Osteoblast (primary cell): ENCODE data around the gene IRAG1. TPM values are rescaled to one million over a fixed set of nuclear protein-coding genes. Genes with fewer than 3 reads are reported as not detected.

Experiments
- DNase-seq: peaks from one replicate; pipeline ENCODE4 v3.0.0; 2011; ENCODE audit warnings: low spot score, mixed read lengths; ENCODE audit not compliant: insufficient read length; ENCODE audit errors: missing footprints
- H2AFZ ChIP-seq: 2 replicates; pipeline ENCODE4 v1.6.0; 2011; ENCODE audit warnings: mild to moderate bottlenecking, low read length
- H3K27ac ChIP-seq: 2 replicates; pipeline ENCODE4 v1.5.1; 2011; ENCODE audit warnings: mild to moderate bottlenecking, low read depth, low read length, moderate library complexity
- H3K27me3 ChIP-seq: 2 replicates; pipeline ENCODE4 v1.6.0; 2012; ENCODE audit warnings: mild to moderate bottlenecking, control low read depth, inconsistent platforms, low read length, moderate library complexity; ENCODE audit not compliant: insufficient read depth
- H3K36me3 ChIP-seq: 2 replicates; pipeline ENCODE4 v1.5.1; 2011; ENCODE audit warnings: mild to moderate bottlenecking, low read length, control low read depth, moderate library complexity; ENCODE audit not compliant: insufficient read depth
- H3K4me1 ChIP-seq: 2 replicates; pipeline ENCODE4 v1.5.1; 2011; ENCODE audit warnings: mild to moderate bottlenecking, low read length, control low read depth, moderate library complexity; ENCODE audit not compliant: insufficient read depth
- H3K4me2 ChIP-seq: 2 replicates; pipeline ENCODE4 v1.6.0; 2011; ENCODE audit warnings: mild to moderate bottlenecking, low read length; ENCODE audit not compliant: insufficient read depth
- H3K4me3 ChIP-seq: fragments of 200-600 bp; sonication (generic); 3 replicates; pipeline ENCODE4 v1.5.1; 2012; ENCODE audit warnings: mild to moderate bottlenecking, low read length, inconsistent platforms; ENCODE audit not compliant: insufficient read depth
- H3K79me2 ChIP-seq: 2 replicates; pipeline ENCODE4 v1.6.0; 2012; ENCODE audit warnings: mild to moderate bottlenecking, low read length, control low read depth, inconsistent platforms; ENCODE audit not compliant: insufficient read depth
- H3K9me3 ChIP-seq: 2 replicates; pipeline ENCODE4 v1.5.1; 2011; ENCODE audit warnings: low read depth, low read length, control low read depth
- H4K20me1 ChIP-seq: 2 replicates; pipeline ENCODE4 v1.6.0; 2012; ENCODE audit warnings: mild to moderate bottlenecking, low read length, control low read depth; ENCODE audit not compliant: insufficient read depth
- total RNA-seq: library from RNA; depleted of rRNA; stranded (reverse); fragments of >200 nt; gene quantifications from 2 replicates; pipeline ENCODE4 v1.2.3, GENCODE V29; 2012
- TF ChIP-seq, protein P1 (sequence below): IDR thresholded peaks from 2 replicates; pipeline ENCODE4 v1.5.1; 2011; ENCODE audit warnings: mild to moderate bottlenecking, low read depth, low read length, moderate library complexity; ENCODE audit errors: extremely low read depth

The IRAG1 gene
- total RNA-seq, 1 donor: 4.3 TPM

DNA sequence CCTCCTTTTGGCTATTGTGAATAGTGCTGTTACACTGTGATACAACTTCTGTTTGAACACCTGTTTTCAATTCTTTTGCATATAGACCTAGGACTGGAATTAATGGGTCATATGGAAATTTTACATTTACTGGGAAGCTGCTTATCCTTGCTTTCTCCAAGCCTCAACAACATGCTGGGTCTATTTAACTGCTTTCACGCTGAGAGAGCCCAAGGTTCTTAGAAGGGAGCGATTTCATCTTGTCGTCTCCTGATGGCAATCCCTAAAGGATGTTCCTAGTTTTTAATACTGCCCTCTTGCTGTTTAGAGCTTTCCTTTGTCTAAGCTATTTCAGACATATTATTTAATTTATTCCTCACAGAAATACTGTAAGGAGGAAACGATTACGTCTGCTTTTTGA, 15.5 kb downstream of the IRAG1 start:
- H3K4me1 ChIP-seq: peaks cover 18% of the 10 kb centered on the region

DNA sequence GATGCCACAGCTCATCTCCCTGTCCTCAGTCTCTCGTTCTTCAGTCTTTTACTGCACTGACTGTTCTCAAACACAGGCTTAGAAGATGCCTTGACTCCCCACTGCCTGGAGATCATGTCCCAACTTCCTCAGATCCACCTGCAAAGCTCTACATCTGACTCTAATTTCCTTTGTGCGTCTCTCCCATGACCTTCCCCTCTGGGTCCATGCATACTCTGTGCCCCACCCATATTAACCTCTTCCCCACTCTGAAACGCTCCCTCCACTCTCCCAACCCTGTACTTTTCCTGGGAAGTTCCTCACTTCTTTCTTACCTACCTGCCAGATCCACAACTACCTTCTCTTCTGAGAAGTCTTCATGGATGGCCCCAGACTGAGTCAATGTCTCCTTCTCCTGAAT, 16.6 kb downstream of the IRAG1 start:
- H3K9me3 ChIP-seq: no peaks in the 10 kb centered on the region
- no peak overlapping the region for H3K4me2 ChIP-seq
- H3K27me3 ChIP-seq: no peaks in the 10 kb centered on the region
- H3K27ac ChIP-seq: no peak overlapping the region
- no peak for DNase-seq
- no peak overlapping the region for H2AFZ ChIP-seq
- H3K4me1 ChIP-seq: peaks cover 18% of the 10 kb centered on the region
- no peaks in the 10 kb centered on the region for H4K20me1 ChIP-seq
- H3K79me2 ChIP-seq: no peaks in the 10 kb centered on the region
- H3K4me3 ChIP-seq: no peak overlapping the region
- TF ChIP-seq, protein P1, sequence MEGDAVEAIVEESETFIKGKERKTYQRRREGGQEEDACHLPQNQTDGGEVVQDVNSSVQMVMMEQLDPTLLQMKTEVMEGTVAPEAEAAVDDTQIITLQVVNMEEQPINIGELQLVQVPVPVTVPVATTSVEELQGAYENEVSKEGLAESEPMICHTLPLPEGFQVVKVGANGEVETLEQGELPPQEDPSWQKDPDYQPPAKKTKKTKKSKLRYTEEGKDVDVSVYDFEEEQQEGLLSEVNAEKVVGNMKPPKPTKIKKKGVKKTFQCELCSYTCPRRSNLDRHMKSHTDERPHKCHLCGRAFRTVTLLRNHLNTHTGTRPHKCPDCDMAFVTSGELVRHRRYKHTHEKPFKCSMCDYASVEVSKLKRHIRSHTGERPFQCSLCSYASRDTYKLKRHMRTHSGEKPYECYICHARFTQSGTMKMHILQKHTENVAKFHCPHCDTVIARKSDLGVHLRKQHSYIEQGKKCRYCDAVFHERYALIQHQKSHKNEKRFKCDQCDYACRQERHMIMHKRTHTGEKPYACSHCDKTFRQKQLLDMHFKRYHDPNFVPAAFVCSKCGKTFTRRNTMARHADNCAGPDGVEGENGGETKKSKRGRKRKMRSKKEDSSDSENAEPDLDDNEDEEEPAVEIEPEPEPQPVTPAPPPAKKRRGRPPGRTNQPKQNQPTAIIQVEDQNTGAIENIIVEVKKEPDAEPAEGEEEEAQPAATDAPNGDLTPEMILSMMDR: no peak
- no peaks in the 10 kb centered on the region for H3K36me3 ChIP-seq

More for the DNA sequence above, 15.5 kb downstream of the IRAG1 start:
- TF ChIP-seq, protein P1: no peak
- Histone ChIP-seq H3K4me2 (no peak overlapping the region), H3K27me3 (no peaks in the 10 kb centered on the region), H3K79me2 (no peaks in the 10 kb centered on the region), H3K27ac (no peak overlapping the region), H3K36me3 (no peaks in the 10 kb centered on the region), H4K20me1 (no peaks in the 10 kb centered on the region), H2AFZ (no peak overlapping the region), H3K9me3 (no peaks in the 10 kb centered on the region), H3K4me3 (no peak overlapping the region)
- no peak for DNase-seq

DNA sequence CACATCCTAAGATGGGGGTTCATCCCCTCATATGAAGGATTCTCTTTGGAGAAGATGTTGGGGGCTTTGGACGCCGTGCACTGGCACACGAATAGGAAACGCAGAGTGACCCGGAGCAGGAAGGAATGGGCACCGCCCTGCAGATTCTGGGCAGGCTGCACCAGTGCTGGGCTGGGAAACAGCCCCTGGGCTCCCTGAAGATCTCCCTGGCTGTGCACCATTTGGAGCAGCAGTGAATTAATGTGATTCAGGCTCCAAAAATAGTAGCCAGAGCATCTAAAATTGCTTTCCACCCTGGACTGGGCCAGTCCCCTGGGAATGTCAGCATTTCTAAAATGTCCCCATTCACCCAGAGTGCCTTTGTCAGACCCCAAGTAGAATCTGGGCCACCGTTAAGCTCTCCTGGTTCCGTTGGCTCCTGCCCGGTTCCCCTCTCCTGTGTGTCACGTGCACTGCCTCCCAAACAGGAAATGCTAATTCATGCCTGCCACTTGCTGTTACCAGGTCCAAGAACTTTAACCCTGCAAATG, 18.6 kb downstream of the IRAG1 start:
- peak overlapping the region; percentile 78 for H3K4me2 ChIP-seq
- H3K36me3 ChIP-seq: no peaks in the 10 kb centered on the region
- H3K4me1 ChIP-seq: peaks cover 18% of the 10 kb centered on the region
- H2AFZ ChIP-seq: peak overlapping the region; percentile 88
- no peaks in the 10 kb centered on the region for H3K27me3 ChIP-seq
- no peak for DNase-seq
- H3K4me3 ChIP-seq: peak overlapping the region; percentile 58
- H3K27ac ChIP-seq: peak overlapping the region; percentile 8
- no peaks in the 10 kb centered on the region for H3K9me3 ChIP-seq
- H3K79me2 ChIP-seq: no peaks in the 10 kb centered on the region
- TF ChIP-seq, protein P1: no peak
- no peaks in the 10 kb centered on the region for H4K20me1 ChIP-seq

DNA sequence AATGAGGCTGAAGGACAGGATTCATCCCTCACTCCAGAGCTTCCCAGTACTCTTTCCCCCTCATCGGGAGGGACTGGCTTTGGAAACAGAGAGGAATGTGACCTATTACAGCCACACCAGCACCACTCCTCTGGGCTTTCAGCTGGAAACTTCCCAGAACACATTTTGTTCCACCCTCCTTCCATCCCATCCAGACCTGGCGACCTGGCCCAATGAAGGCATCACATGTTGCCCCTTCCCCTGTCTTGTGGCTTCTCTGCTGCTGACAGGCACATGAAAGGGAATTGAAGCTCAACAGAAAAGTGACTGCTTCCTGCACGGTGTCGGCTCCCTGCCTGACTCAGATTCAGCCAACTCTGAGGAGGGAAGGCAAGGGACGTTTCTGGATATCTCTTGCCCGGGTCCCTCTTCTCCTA, 19.1 kb downstream of the IRAG1 start:
- DNase-seq: no peak
- TF ChIP-seq, protein P1: no peak
- Histone ChIP-seq H4K20me1 (no peaks in the 10 kb centered on the region), H3K4me2 (peak overlapping the region; percentile 78), H3K4me3 (peak overlapping the region; percentile 58), H3K36me3 (no peaks in the 10 kb centered on the region), H2AFZ (peak overlapping the region; percentile 88), H3K27ac (peak overlapping the region; percentile 8), H3K27me3 (no peaks in the 10 kb centered on the region), H3K9me3 (no peaks in the 10 kb centered on the region), H3K79me2 (no peaks in the 10 kb centered on the region), H3K4me1 (peaks cover 24% of the 10 kb centered on the region)
